NB4 (cell line): ENCODE measurements around the gene CDKN2AIP.

Experiments used
- MYC ChIP-seq: IDR thresholded peaks from 2 replicates; pipeline ENCODE4 v1.6.1; 2011; ENCODE audit warnings: low read depth, low read length
- POLR2A ChIP-seq: IDR thresholded peaks from 2 replicates; pipeline ENCODE4 v1.6.1; 2011; ENCODE audit warnings: mild to moderate bottlenecking; ENCODE audit not compliant: insufficient read length; ENCODE audit errors: extremely low read depth
- TF ChIP-seq, protein P1 (sequence below): IDR thresholded peaks from one replicate; pipeline ENCODE4 v1.5.1; 2012; ENCODE audit warnings: low read depth, low read length
- TF ChIP-seq, protein P2 (sequence below): IDR thresholded peaks from 2 replicates; pipeline ENCODE4 v1.6.1; 2011; ENCODE audit warnings: low read depth, low read length

DNA sequence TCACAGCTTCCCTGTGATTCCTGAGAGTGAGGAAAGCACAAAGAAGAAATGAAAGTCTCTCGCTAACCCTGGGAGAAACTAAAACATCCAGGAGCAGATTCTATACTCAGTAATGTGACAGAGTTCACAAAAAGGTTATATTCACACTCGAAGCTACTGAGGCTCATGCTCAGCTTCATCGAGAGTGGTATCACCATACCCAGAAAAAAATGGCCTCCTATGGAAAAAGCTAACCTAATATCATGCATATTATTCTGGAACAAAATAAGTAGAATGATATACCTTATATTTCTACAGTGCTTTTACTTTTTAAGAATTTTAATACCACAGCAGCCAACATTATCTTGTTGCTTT, 13.5 kb upstream of the CDKN2AIP start:
- TF ChIP-seq, protein P1, sequence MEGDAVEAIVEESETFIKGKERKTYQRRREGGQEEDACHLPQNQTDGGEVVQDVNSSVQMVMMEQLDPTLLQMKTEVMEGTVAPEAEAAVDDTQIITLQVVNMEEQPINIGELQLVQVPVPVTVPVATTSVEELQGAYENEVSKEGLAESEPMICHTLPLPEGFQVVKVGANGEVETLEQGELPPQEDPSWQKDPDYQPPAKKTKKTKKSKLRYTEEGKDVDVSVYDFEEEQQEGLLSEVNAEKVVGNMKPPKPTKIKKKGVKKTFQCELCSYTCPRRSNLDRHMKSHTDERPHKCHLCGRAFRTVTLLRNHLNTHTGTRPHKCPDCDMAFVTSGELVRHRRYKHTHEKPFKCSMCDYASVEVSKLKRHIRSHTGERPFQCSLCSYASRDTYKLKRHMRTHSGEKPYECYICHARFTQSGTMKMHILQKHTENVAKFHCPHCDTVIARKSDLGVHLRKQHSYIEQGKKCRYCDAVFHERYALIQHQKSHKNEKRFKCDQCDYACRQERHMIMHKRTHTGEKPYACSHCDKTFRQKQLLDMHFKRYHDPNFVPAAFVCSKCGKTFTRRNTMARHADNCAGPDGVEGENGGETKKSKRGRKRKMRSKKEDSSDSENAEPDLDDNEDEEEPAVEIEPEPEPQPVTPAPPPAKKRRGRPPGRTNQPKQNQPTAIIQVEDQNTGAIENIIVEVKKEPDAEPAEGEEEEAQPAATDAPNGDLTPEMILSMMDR: no peak
- TF ChIP-seq POLR2A (no peak), MYC (no peak)
- TF ChIP-seq, protein P2, sequence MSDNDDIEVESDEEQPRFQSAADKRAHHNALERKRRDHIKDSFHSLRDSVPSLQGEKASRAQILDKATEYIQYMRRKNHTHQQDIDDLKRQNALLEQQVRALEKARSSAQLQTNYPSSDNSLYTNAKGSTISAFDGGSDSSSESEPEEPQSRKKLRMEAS: no peak
